Activated CD4-positive, CD25-positive, alpha-beta regulatory T cell treated with anti-CD3 and anti-CD28 coated beads, Interleukin-2, amount 50 U/mL, for 72 hours (primary cell): ENCODE results near the gene SDK2.

Experiments
- DNase-seq: peaks from one replicate; pipeline ENCODE4 v3.0.0; 2021

Gene SDK2

DNA sequence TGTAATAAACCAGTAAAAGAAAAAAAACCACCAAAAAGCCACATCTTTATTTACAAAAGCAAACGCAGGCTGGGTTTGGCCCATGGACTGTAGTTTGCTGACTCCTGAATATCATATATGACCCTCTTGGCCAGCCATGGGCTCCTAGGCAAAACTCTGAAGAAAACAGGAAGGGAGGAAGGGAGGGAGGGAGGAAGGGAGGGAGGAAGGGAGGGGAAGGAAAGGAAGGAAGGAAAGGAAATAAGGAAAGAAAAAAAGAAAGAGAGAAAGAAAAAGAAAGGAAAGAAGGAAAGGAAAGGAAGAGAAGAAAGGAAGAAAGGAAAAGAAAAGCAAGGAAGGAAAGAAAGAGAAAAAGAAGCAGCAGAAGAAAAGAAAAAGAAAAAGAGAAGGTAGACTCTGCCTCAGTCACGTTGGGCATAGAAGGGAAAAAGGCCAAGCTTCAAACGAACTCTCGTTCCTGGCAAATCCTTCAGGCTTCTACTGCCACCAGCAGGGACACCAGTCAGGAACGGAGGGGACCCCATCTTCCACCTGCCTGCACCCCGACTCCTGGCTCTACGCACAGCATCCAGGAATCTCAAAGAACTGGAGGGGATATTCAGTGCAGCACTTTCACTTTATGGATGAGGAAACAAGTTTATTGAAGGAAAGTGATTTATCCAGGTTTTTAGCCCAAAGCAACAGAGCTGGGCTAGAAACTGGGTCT is 354.5 kb downstream of the SDK2 start:
- no peak for DNase-seq

DNA sequence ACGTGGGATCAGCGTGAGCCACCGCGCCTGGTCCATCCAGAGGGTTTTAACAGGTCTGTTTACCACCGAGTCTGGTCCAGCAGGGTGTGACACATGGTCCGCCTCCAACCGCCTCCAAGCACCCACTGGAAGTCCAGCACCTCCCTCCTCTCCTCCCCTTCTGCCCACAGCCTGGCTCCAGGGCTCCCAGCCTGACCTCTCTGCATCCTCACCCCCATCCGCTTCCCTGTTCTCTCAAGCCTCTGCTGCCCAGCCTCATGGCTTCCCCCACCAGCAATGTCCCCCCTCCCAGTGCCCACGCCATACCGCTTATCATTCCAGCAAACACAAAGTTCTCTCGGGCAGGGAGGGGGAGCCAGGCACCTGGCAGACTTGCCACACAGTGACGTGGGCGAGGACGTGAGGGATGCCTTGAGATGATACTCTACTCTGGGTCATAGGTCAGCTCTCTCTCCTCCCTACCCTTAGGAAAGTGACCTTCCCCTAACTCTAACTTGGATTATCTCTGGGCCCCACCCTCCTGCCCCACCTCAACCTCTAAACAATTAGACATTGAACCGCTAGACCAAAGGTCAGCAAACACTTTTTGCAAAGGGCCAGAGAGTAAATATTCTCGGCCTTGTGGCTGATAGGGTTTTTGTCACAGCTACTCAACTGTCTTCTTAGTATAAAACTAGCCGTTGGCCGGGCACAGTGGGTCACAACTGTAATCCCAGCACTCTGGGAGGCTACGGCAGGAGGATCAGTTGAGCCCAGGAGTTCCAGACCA is 355.5 kb downstream of the SDK2 start:
- DNase-seq: no peak

- DNase-seq: no peak
Observed at GRCh38 chr17:73286863-73287296, 357.4 kb downstream of the SDK2 start.

- no peak for DNase-seq
Observed at GRCh38 chr17:73285916-73286862, 358.1 kb downstream of the SDK2 start.

DNA sequence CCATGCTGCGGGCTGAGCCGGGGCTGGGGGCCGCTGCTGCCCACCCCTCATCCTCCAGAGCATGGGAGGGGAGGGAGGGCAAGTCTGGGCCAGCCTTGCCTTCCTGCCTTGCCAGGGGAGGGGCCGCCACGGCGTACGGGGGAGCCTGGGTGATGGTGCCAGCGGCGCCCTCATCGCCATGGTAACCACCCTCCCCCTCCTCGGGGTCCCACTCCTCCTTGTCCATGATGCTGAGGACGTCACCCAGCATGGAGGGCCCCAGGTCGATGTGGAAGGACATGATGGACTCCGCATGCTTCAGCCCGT is 358.7 kb downstream of the SDK2 start:
- DNase-seq: no peak

DNA sequence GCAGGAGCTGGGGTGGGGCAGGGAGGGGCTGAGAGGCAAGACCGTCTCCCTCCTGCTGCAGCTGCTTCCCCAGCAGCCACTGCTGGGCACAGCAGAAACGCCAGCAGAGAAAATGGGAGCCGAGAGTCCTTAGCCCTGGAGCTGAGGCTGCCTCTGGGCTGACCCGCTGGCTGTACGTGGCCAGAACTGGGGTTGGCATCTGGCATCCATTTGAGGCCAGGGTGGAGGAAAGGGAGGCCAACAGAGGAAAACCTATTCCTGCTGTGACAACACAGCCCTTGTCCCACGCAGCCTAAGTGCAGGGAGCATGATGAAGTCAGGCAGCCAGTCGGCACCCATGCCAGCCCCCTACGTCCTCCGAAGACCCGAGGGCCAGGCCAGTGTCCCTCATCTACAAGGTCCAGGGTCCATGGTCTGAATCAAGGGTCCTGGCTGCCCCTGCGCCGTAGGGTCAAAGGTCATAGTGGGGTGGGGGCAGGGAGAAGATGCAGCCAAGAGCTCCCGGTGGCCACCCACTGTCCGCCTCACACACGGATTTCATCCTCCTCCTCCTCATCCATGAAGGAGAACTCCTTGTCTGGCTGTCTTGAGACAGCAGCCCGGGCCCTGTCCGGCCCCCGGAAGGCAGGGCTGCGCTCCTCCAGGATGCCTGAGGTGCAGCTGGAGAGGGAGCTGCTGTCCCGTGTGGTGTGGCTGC is 359.2 kb downstream of the SDK2 start:
- no peak for DNase-seq
